Endometrial microvascular endothelial cells (primary cell): ENCODE results near the gene NAA80. TPM values are rescaled to one million over a fixed set of nuclear protein-coding genes. Genes with fewer than 3 reads are reported as not detected.
"Not testable (repeated sequence)": the region's sequence is repeated elsewhere in the genome, so short reads cannot be mapped to it uniquely, and the experiment has no call there.

ENCODE experiments used
- in situ Hi-C: cut with HindIII; loops from 2 replicates; pipeline ENCODE4 v1.10.0; 2017; ENCODE audit warnings: low sequenced_read_pairs, low pct_unique_long_range_greater_than_20kb; ENCODE audit errors: inconsistent ontology term
- total RNA-seq: library from RNA; depleted of rRNA; stranded (reverse); fragments of >200 nt; gene quantifications from one replicate; pipeline ENCODE4 v1.2.3, GENCODE V29; 2015; ENCODE audit errors: inconsistent ontology term

Gene NAA80
- total RNA-seq, 1 donor from 2014 or later, result 11.2 TPM

DNA sequence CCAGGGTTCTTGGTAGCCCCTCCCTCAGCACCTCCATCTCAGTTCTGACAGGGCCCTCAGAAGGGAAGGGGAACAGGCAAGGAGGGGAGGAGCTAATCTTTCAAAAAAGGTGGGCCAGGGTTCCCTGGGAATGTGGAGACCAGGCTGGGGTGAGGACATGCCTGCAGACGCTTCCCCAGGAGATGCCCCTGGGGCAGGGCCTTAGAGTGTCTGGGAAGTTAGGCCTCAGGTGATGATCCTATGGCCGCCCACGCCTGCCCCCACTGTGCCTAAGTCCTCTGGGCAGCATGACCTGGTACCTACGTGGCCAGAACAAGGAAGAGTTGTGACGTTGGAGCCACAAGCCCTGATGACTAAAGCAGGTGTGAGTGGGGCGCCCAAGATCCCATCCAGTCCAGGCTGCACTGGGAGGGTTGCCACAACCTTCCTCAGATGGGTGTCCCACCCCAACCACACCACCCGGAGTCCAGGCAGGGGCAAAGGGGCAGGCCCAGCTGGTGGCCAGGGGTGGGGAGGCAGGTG is 34.2 kb downstream of the NAA80 start:
- in situ Hi-C loops, result no loop called here

DNA sequence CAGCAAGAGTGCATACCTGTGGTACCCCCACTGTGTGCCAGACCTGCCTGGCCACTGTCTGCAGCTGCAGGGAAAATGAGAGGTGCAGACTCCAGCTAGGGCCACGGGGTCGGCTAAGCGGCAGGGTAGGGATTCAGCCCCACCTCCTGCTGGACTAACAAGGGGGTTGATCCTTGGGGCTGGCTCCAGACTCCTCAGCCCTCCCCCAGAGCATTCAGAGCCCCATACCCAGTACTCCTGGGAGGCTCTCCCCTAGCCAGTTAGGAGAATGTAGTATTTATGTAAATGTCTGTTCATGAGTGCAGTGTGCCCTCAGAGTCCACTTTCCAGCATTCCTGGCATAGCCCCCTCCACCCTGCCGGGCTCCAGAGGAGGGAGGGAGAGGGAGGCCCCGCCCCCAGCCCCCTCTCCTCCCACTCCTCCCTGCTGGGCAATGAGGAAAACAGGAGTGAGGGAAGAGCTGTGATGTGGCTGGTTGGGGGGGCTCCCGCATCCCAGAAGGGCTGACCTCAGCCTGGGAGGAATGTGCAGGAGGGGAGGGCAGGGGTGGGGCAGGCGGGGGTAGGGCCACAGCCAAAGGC is 34.7 kb downstream of the NAA80 start:
- in situ Hi-C loops, result no loop called here

DNA sequence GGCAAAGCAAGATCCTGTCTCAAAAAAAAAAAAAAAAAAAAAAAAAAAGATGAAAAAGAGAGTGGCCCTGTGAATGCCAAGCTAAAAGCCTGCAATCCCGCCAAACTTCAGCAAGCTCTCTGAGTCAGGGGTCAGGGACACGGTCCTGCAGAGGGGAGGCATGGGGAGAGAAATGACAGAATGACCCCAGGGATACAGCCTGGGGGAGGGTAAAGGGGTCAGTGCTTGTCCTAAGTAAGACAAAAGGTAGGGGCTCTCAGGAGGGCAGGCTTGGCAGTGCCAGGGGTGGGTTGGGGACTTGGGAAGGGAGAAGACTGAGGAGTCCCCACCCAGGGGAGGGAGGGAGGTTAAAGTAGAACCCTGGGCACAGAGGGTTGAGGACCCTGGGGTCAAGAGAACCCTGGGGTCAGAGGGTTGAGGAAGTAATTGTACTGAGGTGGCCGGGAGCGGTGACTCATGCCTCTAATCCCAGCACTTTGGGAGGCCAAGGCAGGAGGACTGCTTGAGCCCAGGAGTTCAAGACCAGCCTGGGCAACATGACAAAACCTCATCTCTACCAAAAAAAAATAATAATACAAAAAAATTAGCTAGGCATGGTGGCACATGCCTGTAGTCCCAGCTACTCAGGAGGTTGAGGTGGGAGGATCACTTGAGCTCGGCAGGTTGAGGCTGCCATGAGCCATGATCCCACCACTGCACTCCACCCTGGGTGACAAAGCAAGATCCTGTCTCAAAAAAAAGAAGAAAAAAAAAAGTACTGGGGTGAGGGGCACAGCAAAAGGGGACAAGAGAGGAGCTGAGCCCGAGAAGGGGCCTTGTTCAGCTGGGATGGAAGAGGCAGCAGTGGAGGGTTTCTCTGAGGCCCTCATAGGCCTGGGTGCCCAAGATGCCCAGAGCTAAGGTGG is 35.5 kb downstream of the NAA80 start:
- in situ Hi-C loops, result no loop called here

DNA sequence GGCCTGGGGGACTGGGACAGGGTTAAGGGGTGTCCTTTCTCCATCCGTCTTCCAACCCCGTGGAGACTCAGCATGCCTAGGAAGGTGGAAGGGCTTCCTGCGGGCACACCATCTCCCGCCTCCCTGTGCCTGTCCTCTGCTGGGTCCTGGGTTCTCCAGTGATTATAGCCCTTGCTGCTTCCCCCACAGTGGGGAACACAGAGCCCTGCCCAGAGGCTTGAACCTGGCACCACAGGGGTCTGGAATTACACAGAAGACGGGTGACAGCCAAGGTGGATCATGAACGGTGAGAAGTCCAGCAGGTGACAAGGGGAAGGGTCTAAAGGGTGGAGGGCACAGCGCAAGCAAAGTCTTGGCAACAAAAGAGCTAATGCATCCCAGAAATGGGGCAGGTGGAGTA is 36.4 kb downstream of the NAA80 start:
- in situ Hi-C loops, result no loop called here

DNA sequence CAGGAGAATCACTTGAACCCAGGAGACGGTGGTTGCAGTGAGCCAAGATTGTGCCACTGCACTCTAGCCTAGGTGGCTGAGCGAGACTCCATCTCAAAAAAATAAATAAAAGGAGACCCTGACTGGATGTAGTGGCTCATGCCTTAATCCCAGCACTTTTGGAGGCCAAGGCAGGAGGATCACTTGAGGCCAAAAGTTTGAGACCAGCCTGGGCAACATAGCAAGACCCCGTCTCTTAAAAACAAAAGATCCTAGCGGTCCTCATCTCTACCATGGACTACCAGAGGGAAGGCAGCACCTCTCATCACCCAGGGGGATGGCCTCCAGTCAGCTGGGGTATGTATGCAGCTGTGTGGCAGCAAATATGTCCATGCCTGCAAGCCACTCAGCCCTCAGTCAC is 37.0 kb downstream of the NAA80 start:
- in situ Hi-C loops, result not testable (repeated sequence)

DNA sequence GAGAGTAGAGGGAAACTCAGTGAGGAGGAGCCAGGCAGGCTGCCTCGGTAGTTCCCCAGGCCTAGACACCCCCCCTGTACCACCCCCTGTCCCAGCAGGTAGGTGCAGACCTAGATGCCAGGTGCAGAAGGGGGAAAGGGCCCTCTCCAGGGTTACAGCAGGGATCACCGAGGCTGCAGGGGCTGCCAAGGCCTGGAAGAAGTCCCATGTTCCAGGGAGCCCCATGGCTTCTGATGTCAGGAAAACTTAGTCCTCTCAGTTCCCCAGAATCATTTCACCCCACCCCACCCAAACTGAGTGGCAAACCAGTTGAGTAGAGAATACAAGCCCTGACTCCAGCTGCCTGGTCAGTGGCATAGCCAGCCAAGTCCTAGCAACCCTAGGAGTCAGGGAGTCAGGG is 37.7 kb downstream of the NAA80 start:
- in situ Hi-C loops, result no loop called here

DNA sequence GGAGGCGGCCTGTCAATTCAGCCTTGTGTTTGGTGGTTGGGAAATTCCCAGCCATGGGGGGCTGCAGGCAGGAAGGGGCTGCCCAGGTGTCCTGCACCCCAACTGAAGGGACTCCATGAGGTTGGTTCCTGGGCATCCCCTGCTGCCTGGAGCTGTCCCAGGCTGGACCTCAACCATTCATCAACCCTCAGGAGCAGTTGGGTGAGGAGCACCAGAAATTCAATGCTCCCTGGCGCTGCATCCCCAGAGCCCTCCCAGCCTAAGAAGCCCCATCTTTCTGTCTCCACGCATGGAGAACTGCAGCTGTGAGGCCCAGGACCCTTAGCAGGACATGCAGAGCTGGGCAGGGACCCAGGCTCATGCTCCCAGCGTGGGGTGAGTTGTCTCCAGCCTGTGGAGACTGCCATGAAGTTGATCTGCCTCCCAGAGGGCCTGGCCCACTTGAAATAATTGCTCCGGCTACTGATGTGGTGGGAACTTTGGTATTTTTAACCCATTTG is 38.2 kb downstream of the NAA80 start:
- in situ Hi-C loops, result no loop called here

DNA sequence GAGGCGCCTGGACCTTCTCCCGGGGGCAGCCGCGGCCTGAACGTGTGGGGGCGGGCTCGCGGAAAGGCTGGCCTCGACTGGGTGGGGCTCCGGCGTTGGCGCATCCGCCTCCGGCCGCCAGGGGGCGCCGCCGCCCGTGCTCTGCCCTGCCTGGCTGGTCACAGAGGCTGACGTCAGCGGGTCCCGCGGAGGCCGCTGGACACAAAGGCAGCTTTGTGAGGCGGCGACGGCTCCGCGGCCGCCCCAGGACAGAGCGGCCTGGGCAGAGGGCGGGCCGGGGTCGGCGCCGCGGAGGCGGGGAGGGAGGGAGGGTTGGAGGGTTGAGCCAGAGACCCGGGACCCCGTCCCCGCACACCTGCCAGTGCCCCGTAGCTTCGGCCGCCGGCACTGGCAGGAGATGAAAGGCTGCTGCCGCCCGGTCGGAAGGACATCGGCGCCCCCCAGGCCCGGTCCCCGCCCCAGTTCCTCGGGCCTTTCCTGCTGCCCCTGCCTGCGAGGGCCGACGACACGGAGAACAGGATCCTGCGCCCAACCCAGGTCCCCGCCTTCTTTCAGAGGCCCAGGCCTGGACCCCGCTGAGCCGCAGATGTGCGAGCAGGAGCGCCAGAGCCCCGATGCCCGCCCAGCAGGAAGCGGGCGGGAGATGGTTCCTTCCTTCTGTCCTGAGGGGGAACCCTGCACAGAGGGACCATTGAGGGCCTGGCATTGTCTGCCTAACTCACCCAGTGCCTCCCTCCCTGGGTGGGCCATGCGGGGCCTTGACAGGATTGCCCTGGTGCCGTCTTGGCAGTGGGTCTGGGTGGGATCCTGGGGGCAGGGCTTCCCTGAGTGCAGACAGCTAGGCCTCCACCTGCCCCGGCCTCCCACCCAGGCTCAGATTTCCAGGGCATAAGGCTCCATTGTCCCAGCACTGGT is 38.9 kb downstream of the NAA80 start:
- in situ Hi-C loops, result no loop called here

DNA sequence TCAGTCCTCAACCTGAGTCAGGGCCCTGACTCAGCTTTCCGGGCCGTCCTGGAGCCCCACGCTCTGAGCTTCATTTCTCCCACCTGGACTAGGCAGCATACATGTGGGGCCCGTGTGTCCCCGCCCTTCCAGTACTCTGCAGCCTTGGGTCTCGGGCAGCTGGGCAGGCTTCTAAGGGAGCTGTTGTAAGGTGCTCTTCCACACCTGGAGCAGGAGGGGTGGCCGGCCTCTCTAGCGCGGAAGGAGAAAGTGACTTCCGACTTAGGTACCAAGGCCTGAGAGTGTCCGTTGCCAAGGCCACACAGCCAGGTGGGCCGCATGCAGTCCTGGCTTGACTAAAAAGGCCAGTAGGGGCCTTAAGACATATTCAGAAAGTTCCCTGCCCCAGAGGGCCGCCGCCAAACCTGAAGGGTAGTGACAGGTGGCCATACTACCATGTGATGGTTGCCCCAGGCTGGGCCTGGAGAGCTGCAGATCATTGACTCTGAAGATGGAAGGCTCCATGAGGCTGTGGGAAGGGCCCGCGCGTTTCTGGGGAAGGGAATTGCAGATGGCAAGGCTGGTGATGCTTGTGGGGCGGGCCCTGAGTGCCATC is 39.7 kb downstream of the NAA80 start:
- in situ Hi-C loops, result no loop called here

DNA sequence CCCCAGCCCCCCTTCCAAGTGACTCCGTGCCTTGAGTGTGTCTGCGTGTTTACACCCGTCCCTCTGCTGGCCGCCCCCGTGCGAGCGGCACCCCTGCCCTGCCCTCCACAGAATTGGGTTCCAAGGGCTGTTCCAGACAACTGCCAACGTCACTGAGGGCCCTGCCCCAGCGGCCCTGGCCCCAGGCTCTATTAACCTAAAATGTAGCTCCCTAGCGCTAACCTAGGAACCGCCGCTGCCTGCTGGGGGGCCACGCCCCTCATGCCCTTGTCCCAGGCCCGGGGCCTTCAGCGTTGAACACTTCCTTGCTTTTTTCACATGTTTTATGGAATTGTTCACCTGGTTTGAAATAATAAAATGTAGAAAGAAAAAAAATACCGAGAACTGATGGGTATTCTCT is 40.2 kb downstream of the NAA80 start:
- in situ Hi-C loops, result no loop called here

DNA sequence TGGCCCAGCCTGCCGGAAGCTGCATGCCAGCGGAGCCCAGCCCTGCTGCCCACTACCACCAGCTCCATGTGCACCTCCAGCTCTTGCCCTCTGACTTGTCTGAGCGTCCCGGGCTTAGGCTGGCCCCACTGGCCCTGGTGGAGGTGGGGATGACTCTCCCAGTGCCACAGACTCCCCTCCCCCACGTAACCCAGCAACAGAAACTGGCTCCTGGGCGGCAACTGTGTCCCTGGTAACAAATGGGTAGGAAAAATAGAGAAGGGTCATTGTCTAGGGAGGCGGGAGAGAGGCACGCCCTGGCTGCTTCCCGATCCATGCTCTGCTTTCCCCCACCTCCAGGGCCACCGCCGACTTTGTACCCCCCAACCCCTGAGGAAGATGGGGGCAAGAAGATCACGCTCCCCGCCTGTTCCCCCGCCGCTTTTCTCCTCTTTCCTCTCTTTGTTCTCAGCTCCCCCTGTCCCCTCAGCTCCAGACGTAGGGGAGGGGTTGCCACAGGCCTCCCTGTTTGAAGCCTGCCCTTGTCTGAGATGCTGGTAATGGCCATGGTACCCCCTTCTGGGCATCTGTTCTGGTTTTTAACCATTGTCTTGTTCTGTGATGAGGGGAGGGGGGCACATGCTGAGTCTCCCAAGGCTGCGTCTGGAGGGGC is 41.0 kb downstream of the NAA80 start:
- in situ Hi-C loops, result no loop called here

DNA sequence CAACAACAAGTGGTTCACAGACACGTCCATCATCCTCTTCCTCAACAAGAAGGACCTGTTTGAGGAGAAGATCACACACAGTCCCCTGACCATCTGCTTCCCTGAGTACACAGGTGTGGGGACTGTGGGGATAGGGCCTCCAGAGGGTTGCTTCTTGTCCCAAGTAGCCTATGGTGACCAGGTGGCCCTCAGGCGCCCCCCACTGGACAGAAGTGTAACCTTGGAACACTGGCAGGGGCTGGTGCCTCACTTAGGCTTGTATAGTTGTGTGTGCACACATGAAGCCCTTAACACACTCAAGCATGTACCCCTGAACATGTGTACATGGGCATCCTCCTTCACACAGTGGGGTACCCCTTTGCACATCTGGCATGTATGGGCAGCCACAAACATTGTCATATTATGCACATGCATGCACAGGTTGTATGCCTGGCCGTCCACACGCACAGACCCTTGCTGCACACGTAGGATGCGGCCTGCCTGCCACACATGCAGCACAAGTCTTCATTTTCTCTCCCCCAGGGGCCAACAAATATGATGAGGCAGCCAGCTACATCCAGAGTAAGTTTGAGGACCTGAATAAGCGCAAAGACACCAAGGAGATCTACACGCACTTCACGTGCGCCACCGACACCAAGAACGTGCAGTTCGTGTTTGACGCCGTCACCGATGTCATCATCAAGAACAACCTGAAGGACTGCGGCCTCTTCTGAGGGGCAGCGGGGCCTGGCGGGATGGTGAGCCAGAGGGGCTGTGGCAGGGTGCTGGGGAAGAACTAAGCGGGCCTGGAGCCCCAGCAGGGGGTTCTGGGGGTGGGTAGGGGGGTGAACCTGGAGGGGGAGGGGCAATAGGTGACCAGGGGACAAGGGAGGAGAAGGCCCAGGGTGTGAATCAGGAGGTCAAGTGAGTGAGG is 42.0 kb downstream of the NAA80 start:
- in situ Hi-C loops, result no loop called here

DNA sequence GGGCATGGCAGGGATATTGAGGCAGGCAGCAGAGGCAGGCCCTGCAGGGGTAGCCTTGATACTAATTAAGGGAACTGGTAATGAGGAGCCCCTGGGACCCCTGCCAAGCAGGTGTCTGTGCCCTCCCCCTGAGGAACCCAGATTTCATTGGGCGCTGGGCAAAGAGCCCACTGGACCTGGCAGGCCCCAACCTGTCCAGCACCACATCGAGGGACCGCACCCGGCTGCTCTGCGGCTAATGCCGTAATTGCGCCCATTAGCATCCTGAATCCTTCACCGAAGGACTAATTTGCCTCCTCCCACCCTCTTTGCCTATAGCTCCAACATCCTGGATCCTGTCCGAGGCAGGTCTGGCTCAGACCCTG is 44.0 kb downstream of the NAA80 start:
- in situ Hi-C loops, result no loop called here

DNA sequence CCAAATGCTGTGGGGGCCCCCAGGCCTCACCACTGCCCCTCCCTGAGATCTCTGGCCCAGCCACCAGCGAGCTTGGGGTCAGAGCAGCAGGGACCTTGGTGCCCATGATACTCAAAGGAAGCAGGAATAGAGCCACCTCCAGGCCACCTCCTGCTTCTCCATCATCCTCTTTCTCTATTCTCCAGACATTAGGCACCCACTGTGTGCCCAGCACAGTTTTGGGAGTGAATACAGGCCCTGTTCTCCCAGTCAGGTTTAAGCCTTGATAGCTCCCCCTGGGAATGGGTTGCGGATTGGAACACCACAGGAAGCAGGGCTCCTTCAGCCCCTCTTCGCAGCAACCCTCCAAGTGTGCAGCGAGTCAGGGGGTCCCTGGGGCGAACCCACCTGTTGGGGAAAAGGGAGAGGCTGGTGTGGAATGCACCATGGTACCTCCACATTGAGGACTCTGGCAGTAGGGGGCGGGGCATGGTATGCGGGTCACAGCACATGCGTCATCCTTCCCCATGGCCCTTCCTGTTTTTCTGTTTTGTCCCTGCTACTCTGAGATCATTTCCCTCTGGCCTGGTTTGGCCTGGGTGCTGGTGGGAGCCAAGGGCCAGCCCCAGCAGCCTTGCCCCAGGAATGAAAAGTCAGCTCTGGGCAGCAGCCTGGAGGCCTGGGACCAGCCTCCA is 44.5 kb downstream of the NAA80 start:
- in situ Hi-C loops, result no loop called here

DNA sequence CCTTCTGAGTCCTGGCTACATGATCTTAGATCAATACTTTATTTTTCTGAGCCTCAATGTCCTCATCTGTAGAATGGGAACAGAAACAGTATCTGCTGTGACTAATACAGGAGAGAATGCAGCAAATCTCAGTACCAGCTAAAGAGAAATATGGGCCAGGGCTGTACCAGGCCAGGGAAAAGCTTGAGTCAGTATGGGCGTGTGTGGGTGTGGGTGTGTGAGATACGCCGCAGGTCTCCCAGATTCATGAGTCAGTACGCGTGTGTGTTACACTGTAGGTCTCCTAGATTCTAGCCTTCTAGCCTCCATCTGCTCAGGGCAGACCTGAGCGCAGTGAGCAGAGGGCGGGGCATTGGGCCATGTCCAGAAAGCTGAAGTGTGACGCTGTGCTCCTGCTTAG is 48.0 kb downstream of the NAA80 start:
- in situ Hi-C loops, result no loop called here

DNA sequence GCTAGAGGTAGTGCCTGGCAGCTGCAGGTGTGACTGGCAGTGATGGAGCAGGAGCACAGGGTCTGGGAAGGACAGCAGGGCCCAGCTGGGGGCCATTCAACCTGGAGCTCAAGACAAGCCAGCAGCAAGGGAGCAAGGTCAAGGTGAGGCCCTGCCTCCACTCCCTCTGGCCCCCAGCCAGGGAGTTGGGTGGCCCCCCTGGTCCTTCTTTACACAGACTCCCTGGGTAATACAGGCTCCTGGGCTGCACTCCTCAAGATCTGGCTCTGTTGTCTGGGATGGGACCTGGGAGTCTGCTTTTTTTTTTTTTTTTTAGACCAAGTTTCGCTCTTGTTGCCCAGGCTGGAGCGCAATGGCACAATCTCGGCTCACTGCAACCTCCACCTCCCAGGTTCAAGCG is 48.7 kb downstream of the NAA80 start:
- in situ Hi-C loops, result no loop called here

DNA sequence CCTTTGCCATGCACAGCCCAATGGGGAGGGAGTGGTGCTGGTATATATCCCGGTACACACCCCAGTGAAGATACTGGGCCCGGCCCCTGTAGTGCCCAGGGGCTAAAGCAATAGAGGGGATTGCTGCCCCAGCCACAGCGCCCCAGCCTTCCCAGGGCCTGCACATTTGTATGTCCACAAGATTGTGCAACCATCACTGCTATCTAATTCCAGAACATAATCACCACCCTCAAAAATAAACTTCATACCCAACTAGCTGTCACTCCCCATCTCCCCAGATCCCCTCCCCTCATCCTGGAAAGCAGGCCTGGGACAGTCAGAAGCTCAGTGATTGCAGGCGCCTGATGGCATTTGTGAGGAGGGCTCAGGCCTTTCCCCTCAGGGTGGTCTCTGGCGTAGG is 49.7 kb downstream of the NAA80 start:
- in situ Hi-C loops, result loop anchor here (10.0 kb wide), 1 partner anchor 85 kb away; no protein-coding TSS in a partner anchor
